ENCODE measurements around the gene ST7. TPM values are rescaled to one million over a fixed set of nuclear protein-coding genes. Genes with fewer than 3 reads are reported as not detected.

ST7 gene
- total and polyA plus RNA-seq, 2 donors (not counting 1 experiment from before 2014, with no cell fraction given) = 20.0 to 28.6 TPM

- H3K27ac ChIP-seq (ENCODE audit: insufficient read depth, low read length) = no peak overlapping the region
- H3K4me2 ChIP-seq (ENCODE audit: extremely low read depth, insufficient read depth, low read length) = no peak overlapping the region
- no peaks in the 10 kb centered on the region for H3K4me1 ChIP-seq (ENCODE audit: control insufficient read depth, extremely low read depth, insufficient read depth, low read length)
- no peak overlapping the region for H3K4me3 ChIP-seq (replicated peaks in 1 of 4; ENCODE audit: control extremely low read depth in 1 of 4, insufficient read depth in 1 of 4, low read depth in 3 of 4, low read length in 4 of 4)
- H3K27me3 ChIP-seq (ENCODE audit: control insufficient read depth, insufficient read depth, low read length) = no peaks in the 10 kb centered on the region
- H3K9me3 ChIP-seq (ENCODE audit: control insufficient read depth, insufficient read depth, low read depth, low read length) = no peaks in the 10 kb centered on the region
- H3K79me2 ChIP-seq (ENCODE audit: control insufficient read depth, insufficient read depth, low read length) = no peaks in the 10 kb centered on the region
- no peak overlapping the region for H2AFZ ChIP-seq (ENCODE audit: low read length)
- no peaks in the 10 kb centered on the region for H3K36me3 ChIP-seq (ENCODE audit: control insufficient read depth, insufficient read depth, low read length)
- TF ChIP-seq EZH2 (IDR thresholded peaks at IDR 0.05; ENCODE audit: low read length, missing control alignments) (no peak), CTCF (conservative IDR thresholded peaks at IDR 0.05 in 1 of 2, IDR thresholded peaks at IDR 0.05 in 1 of 2; ENCODE audit: low read depth in 1 of 2, low read length in 2 of 2) (no peak)
- H4K20me1 ChIP-seq (ENCODE audit: control insufficient read depth, extremely low read depth, insufficient read depth, low read length) = no peaks in the 10 kb centered on the region
- DNase-seq (ENCODE audit: low read depth in 2 of 2) = no peak
- no peak overlapping the region for H3K9ac ChIP-seq (ENCODE audit: insufficient read depth, low read length)
These were observed 41.3 kb downstream of the ST7 start for GRCh38 chr7:116994611-116995010.

DNA sequence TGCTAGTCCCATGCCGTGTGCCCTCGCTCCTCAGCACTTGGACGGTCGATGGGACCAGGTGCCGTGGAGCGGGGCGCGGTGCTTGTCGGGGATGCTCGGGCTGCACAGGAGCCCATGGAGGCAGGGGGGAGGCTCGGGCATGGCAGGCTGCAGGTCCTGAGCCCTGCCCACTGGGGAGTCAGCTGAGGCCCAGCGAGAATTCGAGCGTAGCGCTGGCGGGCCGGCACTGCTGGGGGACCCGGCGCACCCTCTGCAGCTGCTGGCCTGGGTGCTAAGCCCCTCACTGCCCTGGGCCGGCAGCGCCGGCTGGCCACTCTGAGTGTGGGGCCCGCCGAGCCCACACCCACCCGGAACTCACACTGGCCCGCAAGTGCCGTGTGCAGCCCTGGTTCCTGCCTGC lies 44.7 kb downstream of the ST7 start:
- Histone ChIP-seq H3K36me3 (ENCODE audit: control insufficient read depth, insufficient read depth, low read length) (no peaks in the 10 kb centered on the region), H3K4me3 (replicated peaks in 1 of 4; ENCODE audit: control extremely low read depth in 1 of 4, insufficient read depth in 1 of 4, low read depth in 3 of 4, low read length in 4 of 4) (no peak overlapping the region), H3K9me3 (ENCODE audit: control insufficient read depth, insufficient read depth, low read depth, low read length) (no peaks in the 10 kb centered on the region), H2AFZ (ENCODE audit: low read length) (no peak overlapping the region), H4K20me1 (ENCODE audit: control insufficient read depth, extremely low read depth, insufficient read depth, low read length) (no peaks in the 10 kb centered on the region), H3K27ac (ENCODE audit: insufficient read depth, low read length) (no peak overlapping the region), H3K79me2 (ENCODE audit: control insufficient read depth, insufficient read depth, low read length) (no peaks in the 10 kb centered on the region), H3K27me3 (ENCODE audit: control insufficient read depth, insufficient read depth, low read length) (no peaks in the 10 kb centered on the region), H3K4me2 (ENCODE audit: extremely low read depth, insufficient read depth, low read length) (no peak overlapping the region), H3K4me1 (ENCODE audit: control insufficient read depth, extremely low read depth, insufficient read depth, low read length) (no peaks in the 10 kb centered on the region), H3K9ac (ENCODE audit: insufficient read depth, low read length) (no peak overlapping the region)
- no peak for DNase-seq (ENCODE audit: low read depth in 2 of 2)
- no peak for TF ChIP-seq CTCF (conservative IDR thresholded peaks at IDR 0.05 in 1 of 2, IDR thresholded peaks at IDR 0.05 in 1 of 2; ENCODE audit: low read depth in 1 of 2, low read length in 2 of 2)
- no peak for TF ChIP-seq EZH2 (IDR thresholded peaks at IDR 0.05; ENCODE audit: low read length, missing control alignments)

GRCh38 chr7:116998567-116999175 lies 45.4 kb downstream of the ST7 start:
- Histone ChIP-seq H2AFZ (ENCODE audit: low read length) (no peak overlapping the region), H3K27ac (ENCODE audit: insufficient read depth, low read length) (no peak overlapping the region), H3K4me2 (ENCODE audit: extremely low read depth, insufficient read depth, low read length) (no peak overlapping the region)

More at GRCh38 chr7:116998567-116999175, 45.4 kb downstream of the ST7 start:
- Histone ChIP-seq H3K9me3 (ENCODE audit: control insufficient read depth, insufficient read depth, low read depth, low read length) (no peaks in the 10 kb centered on the region), H3K4me1 (ENCODE audit: control insufficient read depth, extremely low read depth, insufficient read depth, low read length) (no peaks in the 10 kb centered on the region), H3K4me3 (replicated peaks in 1 of 4; ENCODE audit: control extremely low read depth in 1 of 4, insufficient read depth in 1 of 4, low read depth in 3 of 4, low read length in 4 of 4) (no peak overlapping the region), H3K9ac (ENCODE audit: insufficient read depth, low read length) (no peak overlapping the region), H3K36me3 (ENCODE audit: control insufficient read depth, insufficient read depth, low read length) (no peaks in the 10 kb centered on the region), H3K79me2 (ENCODE audit: control insufficient read depth, insufficient read depth, low read length) (no peaks in the 10 kb centered on the region), H4K20me1 (ENCODE audit: control insufficient read depth, extremely low read depth, insufficient read depth, low read length) (no peaks in the 10 kb centered on the region), H3K27me3 (ENCODE audit: control insufficient read depth, insufficient read depth, low read length) (no peaks in the 10 kb centered on the region)
- peak in 1 of 2 donors; percentile 40 for DNase-seq (ENCODE audit: low read depth in 2 of 2)
- TF ChIP-seq CTCF (conservative IDR thresholded peaks at IDR 0.05 in 1 of 2, IDR thresholded peaks at IDR 0.05 in 1 of 2; ENCODE audit: low read depth in 1 of 2, low read length in 2 of 2) = no peak
- no peak for TF ChIP-seq EZH2 (IDR thresholded peaks at IDR 0.05; ENCODE audit: low read length, missing control alignments)

All from fibroblast of lung (primary cell).